ENCODE measurements around the gene CDH16. TPM values are rescaled to one million over a fixed set of nuclear protein-coding genes. Genes with fewer than 3 reads are reported as not detected.

CDH16 gene
- total and polyA plus RNA-seq, 2 of the 13 experiments (the other 11 are each of a cell fraction or from before 2014, with no cell fraction given) = 2.7 to 3.9 TPM

DNA sequence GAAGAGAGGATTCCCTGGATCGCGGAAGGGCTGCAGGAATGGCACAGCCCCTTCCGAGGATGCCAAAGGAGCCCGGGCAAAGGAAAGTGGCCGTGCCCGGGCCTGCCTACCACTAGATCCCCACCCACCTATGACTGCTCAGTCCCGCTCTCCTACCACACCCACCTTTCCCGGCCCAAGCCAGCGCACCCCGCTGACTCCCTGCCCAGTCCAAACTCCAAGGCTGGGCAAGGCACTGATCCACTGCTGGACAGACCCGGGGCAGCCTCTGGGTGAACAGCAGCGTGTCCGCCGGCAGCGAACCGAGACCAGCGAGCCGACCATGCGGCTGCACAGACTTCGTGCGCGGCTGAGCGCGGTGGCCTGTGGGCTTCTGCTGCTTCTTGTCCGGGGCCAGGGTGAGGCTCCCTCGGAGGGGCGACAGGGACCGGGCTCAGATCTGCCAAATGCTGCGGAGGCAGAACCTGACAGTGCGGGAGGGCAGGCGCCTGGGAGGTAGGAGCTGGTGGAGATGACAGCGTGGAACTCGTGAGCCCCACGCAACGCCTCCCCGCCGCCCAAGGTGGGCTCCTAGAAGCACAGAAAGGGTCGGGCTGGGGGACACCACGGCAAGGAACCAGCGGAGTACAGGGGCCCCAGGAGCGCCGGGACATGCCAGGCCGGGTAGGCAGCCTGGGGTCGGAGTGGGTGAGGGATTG lies 16.8 kb upstream of the CDH16 start, which contains the start of gene CES2 (continued):
- TF ChIP-seq, protein P1, sequence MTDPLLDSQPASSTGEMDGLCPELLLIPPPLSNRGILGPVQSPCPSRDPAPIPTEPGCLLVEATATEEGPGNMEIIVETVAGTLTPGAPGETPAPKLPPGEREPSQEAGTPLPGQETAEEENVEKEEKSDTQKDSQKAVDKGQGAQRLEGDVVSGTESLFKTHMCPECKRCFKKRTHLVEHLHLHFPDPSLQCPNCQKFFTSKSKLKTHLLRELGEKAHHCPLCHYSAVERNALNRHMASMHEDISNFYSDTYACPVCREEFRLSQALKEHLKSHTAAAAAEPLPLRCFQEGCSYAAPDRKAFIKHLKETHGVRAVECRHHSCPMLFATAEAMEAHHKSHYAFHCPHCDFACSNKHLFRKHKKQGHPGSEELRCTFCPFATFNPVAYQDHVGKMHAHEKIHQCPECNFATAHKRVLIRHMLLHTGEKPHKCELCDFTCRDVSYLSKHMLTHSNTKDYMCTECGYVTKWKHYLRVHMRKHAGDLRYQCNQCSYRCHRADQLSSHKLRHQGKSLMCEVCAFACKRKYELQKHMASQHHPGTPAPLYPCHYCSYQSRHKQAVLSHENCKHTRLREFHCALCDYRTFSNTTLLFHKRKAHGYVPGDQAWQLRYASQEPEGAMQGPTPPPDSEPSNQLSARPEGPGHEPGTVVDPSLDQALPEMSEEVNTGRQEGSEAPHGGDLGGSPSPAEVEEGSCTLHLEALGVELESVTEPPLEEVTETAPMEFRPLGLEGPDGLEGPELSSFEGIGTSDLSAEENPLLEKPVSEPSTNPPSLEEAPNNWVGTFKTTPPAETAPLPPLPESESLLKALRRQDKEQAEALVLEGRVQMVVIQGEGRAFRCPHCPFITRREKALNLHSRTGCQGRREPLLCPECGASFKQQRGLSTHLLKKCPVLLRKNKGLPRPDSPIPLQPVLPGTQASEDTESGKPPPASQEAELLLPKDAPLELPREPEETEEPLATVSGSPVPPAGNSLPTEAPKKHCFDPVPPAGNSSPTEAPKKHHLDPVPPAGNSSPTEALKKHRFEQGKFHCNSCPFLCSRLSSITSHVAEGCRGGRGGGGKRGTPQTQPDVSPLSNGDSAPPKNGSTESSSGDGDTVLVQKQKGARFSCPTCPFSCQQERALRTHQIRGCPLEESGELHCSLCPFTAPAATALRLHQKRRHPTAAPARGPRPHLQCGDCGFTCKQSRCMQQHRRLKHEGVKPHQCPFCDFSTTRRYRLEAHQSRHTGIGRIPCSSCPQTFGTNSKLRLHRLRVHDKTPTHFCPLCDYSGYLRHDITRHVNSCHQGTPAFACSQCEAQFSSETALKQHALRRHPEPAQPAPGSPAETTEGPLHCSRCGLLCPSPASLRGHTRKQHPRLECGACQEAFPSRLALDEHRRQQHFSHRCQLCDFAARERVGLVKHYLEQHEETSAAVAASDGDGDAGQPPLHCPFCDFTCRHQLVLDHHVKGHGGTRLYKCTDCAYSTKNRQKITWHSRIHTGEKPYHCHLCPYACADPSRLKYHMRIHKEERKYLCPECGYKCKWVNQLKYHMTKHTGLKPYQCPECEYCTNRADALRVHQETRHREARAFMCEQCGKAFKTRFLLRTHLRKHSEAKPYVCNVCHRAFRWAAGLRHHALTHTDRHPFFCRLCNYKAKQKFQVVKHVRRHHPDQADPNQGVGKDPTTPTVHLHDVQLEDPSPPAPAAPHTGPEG (CRISPR knock-in tag; IDR thresholded peaks at IDR 0.05) = 0 out of 2 replicates have a peak, but pooled peaks have one; percentile 26
- TF ChIP-seq REL (CRISPR knock-in tag; conservative IDR thresholded peaks at IDR 0.05) = peak; percentile 81; the same call in 1 of the 2 replicates
- no peak for TF ChIP-seq SOX13 (IDR thresholded peaks at IDR 0.05)
- peak in 1 of 2 experiments; percentile 49; a peak in 1 of 4 replicates for TF ChIP-seq SOX13 (CRISPR knock-in tag; conservative IDR thresholded peaks at IDR 0.05 in 1 of 2, IDR thresholded peaks at IDR 0.05 in 1 of 2)
- no peak for TF ChIP-seq KLF11 (CRISPR knock-in tag; IDR thresholded peaks at IDR 0.05)
- TF ChIP-seq HMG20B (CRISPR knock-in tag; conservative IDR thresholded peaks at IDR 0.05) = no peak
- TF ChIP-seq, protein P2, sequence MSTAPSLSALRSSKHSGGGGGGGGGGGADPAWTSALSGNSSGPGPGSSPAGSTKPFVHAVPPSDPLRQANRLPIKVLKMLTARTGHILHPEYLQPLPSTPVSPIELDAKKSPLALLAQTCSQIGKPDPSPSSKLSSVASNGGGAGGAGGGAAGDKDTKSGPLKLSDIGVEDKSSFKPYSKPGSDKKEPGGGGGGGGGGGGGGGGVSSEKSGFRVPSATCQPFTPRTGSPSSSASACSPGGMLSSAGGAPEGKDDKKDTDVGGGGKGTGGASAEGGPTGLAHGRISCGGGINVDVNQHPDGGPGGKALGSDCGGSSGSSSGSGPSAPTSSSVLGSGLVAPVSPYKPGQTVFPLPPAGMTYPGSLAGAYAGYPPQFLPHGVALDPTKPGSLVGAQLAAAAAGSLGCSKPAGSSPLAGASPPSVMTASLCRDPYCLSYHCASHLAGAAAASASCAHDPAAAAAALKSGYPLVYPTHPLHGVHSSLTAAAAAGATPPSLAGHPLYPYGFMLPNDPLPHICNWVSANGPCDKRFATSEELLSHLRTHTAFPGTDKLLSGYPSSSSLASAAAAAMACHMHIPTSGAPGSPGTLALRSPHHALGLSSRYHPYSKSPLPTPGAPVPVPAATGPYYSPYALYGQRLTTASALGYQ (CRISPR knock-in tag; IDR thresholded peaks at IDR 0.05) = no peak
- TF ChIP-seq KDM2A (CRISPR knock-in tag; IDR thresholded peaks at IDR 0.05; ENCODE audit: borderline replicate concordance, low read depth) = peak; percentile 89
- no peak for TF ChIP-seq ONECUT2 (CRISPR knock-in tag; IDR thresholded peaks at IDR 0.05)
- peak; percentile 66; the same call in 1 of the 2 replicates for TF ChIP-seq MAZ (IDR thresholded peaks at IDR 0.05; ENCODE audit: borderline replicate concordance, low read depth, low read length)
- TF ChIP-seq MAZ (CRISPR knock-in tag; IDR thresholded peaks at IDR 0.05; ENCODE audit: low read depth) = peak; percentile 53; the same call in 1 of the 2 replicates
- no peak for TF ChIP-seq RORA (CRISPR knock-in tag; IDR thresholded peaks at IDR 0.05)
- TF ChIP-seq, protein P3, sequence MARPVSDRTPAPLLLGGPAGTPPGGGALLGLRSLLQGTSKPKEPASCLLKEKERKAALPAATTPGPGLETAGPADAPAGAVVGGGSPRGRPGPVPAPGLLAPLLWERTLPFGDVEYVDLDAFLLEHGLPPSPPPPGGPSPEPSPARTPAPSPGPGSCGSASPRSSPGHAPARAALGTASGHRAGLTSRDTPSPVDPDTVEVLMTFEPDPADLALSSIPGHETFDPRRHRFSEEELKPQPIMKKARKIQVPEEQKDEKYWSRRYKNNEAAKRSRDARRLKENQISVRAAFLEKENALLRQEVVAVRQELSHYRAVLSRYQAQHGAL (CRISPR knock-in tag; IDR thresholded peaks at IDR 0.05; ENCODE audit: not compliant biosample characterization) = no peak
- 0 out of 2 replicates have a peak, but pooled peaks have one; percentile 56 for TF ChIP-seq ZNF34 (CRISPR knock-in tag; IDR thresholded peaks at IDR 0.05; ENCODE audit: borderline replicate concordance)
- peak; percentile 53 for TF ChIP-seq MEIS1 (CRISPR knock-in tag; IDR thresholded peaks at IDR 0.05; ENCODE audit: borderline replicate concordance)
- TF ChIP-seq TBX3 (IDR thresholded peaks at IDR 0.05; ENCODE audit: borderline replicate concordance) = no peak
- peak; percentile 96 for TF ChIP-seq BORCS8-MEF2B (CRISPR knock-in tag; IDR thresholded peaks at IDR 0.05)
- TF ChIP-seq ZNF737 (CRISPR knock-in tag; IDR thresholded peaks at IDR 0.05; ENCODE audit: borderline replicate concordance) = no peak

All from HepG2 (cell line).